WTC11 (cell line): ENCODE results near the gene PPP1CA. TPM values are rescaled to one million over a fixed set of nuclear protein-coding genes. Genes with fewer than 3 reads are reported as not detected.

Source experiments
- ATAC-seq: fragments of 200-7000 bp; cut with Tn5 transposase; 2 replicates; pipeline ENCODE4 v1.10.0; 2021; ENCODE audit warnings: mild to moderate bottlenecking, moderate library complexity
- CTCF ChIA-PET: fragments of 300-600 bp; sonication (Branson Sonifier 250); formaldehyde crosslinking; loops from one replicate; lab custom pipeline; 2021; ENCODE audit warnings: antibody characterized with exemption; lab: Charles Lee
- POLR2A ChIA-PET: fragments of 350-600 bp; sonication (Branson Sonifier 250); formaldehyde crosslinking; loops from one replicate; lab custom pipeline; 2021; ENCODE audit warnings: antibody characterized with exemption; lab: Charles Lee
- DNase-seq: peaks from one replicate; pipeline ENCODE4 v3.0.0; 2021; ENCODE audit warnings: low spot score
- H3K27ac Mint-ChIP-seq: 2 replicates; pipeline ENCODE4 v1.8.0; 2021; ENCODE audit warnings: mixed read lengths
- H3K27me3 Mint-ChIP-seq: 2 replicates; pipeline ENCODE4 v1.8.0; 2021; ENCODE audit warnings: low read depth, mild to moderate bottlenecking, moderate library complexity, mixed read lengths
- H3K36me3 Mint-ChIP-seq: 2 replicates; pipeline ENCODE4 v1.8.0; 2021; ENCODE audit warnings: mixed read lengths
- H3K4me1 Mint-ChIP-seq: 2 replicates; pipeline ENCODE4 v1.8.0; 2022; ENCODE audit warnings: mixed read lengths
- H3K4me3 Mint-ChIP-seq: 2 replicates; pipeline ENCODE4 v1.8.0; 2021; ENCODE audit warnings: mild to moderate bottlenecking, moderate library complexity, mixed read lengths
- H3K9me3 Mint-ChIP-seq: 2 replicates; pipeline ENCODE4 v1.8.0; 2021; ENCODE audit warnings: mixed read lengths
- ERG ChIP-seq: fragments of 250-450 bp; sonication (Bioruptor Pico); IDR thresholded peaks from 2 replicates; pipeline ENCODE4 v1.8.0; 2021; ENCODE audit warnings: mild to moderate bottlenecking
- ETV6 ChIP-seq: sonication (generic); formaldehyde crosslinking; IDR thresholded peaks from 2 replicates; pipeline ENCODE4 v1.8.1; 2022; ENCODE audit warnings: mild to moderate bottlenecking, missing genetic modification reagents
- FOXJ3 ChIP-seq: sonication (generic); formaldehyde crosslinking; IDR thresholded peaks from 2 replicates; pipeline ENCODE4 v1.9.0; 2021; ENCODE audit warnings: missing genetic modification reagents, mild to moderate bottlenecking, borderline replicate concordance
- FOXP1 ChIP-seq: sonication (generic); formaldehyde crosslinking; IDR thresholded peaks from 2 replicates; pipeline ENCODE4 v1.8.0; 2022; ENCODE audit warnings: missing genetic modification reagents, mild to moderate bottlenecking, moderate library complexity, borderline replicate concordance
- MLX ChIP-seq: sonication (generic); formaldehyde crosslinking; IDR thresholded peaks from 2 replicates; pipeline ENCODE4 v1.8.1; 2023; ENCODE audit warnings: mild to moderate bottlenecking, missing genetic modification reagents, moderate library complexity
- NR2C2 ChIP-seq: sonication (generic); formaldehyde crosslinking; IDR thresholded peaks from 2 replicates; pipeline ENCODE4 v1.8.0; 2022; ENCODE audit warnings: mild to moderate bottlenecking, missing genetic modification reagents
- PRDM15 ChIP-seq: sonication (generic); formaldehyde crosslinking; IDR thresholded peaks from 2 replicates; pipeline ENCODE4 v1.8.0; 2022; ENCODE audit warnings: missing genetic modification reagents
- SP1 ChIP-seq: sonication (generic); formaldehyde crosslinking; conservative IDR thresholded peaks from 2 replicates; pipeline ENCODE4 v1.8.1; 2022; ENCODE audit warnings: missing genetic modification reagents
- TEAD1 ChIP-seq: sonication (generic); formaldehyde crosslinking; IDR thresholded peaks from 2 replicates; pipeline ENCODE4 v1.8.0; 2022; ENCODE audit warnings: mild to moderate bottlenecking, missing genetic modification reagents
- USF1 ChIP-seq: sonication (generic); formaldehyde crosslinking; IDR thresholded peaks from 2 replicates; pipeline ENCODE4 v1.8.0; 2022; ENCODE audit warnings: mild to moderate bottlenecking, missing genetic modification reagents
- ZBTB21 ChIP-seq: sonication (generic); formaldehyde crosslinking; IDR thresholded peaks from 2 replicates; pipeline ENCODE4 v1.8.1; 2023; ENCODE audit warnings: mild to moderate bottlenecking, missing genetic modification reagents, borderline replicate concordance
- ZNF263 ChIP-seq: sonication (generic); formaldehyde crosslinking; IDR thresholded peaks from 2 replicates; pipeline ENCODE4 v1.8.1; 2022; ENCODE audit warnings: low read depth, mild to moderate bottlenecking, moderate library complexity, missing genetic modification reagents
- total RNA-seq: library from RNA; stranded (reverse); gene quantifications from 3 replicates; pipeline ENCODE4 v1.2.3, GENCODE V29; 2021

PPP1CA gene
- total RNA-seq, 1 experiment from 2014 or later: 220 TPM

- H3K9me3 Mint-ChIP-seq: no peaks in the 10 kb centered on the region
- ChIA-PET POLR2A (interaction anchor here (1.2 kb wide), 1 partner anchor 40 kb away, joined by 5 read pairs; the partner anchor contains the start of gene PPP1CA), CTCF (interaction anchor here (0.8 kb wide), 1 partner anchor 46 kb away, joined by 4 read pairs; no protein-coding TSS in a partner anchor)
- peaks cover 8% of the 10 kb centered on the region; the same call in 1 of the 2 replicates for H3K27me3 Mint-ChIP-seq
- ATAC-seq (no peak), DNase-seq (no peak)
- H3K4me1 Mint-ChIP-seq: peaks cover 13% of the 10 kb centered on the region
- peak overlapping the region; percentile 90 for H3K4me3 Mint-ChIP-seq
- TF ChIP-seq ERG (CRISPR knock-in tag): no peak
- no peak for TF ChIP-seq ZNF263 (CRISPR knock-in tag)
- TF ChIP-seq NR2C2 (CRISPR knock-in tag): no peak
- TF ChIP-seq PRDM15 (CRISPR knock-in tag): no peak
- no peak for TF ChIP-seq MLX (CRISPR knock-in tag)
- no peak for TF ChIP-seq FOXJ3 (CRISPR knock-in tag)
- no peak for TF ChIP-seq TEAD1 (CRISPR knock-in tag)
- TF ChIP-seq USF1 (CRISPR knock-in tag): no peak
- no peak for TF ChIP-seq ETV6
- no peak for TF ChIP-seq ZBTB21 (CRISPR knock-in tag)
- no peak overlapping the region; the same call in 1 of the 2 replicates for H3K27ac Mint-ChIP-seq
- no peaks in the 10 kb centered on the region for H3K36me3 Mint-ChIP-seq
These were observed 40.2 kb upstream of the PPP1CA start for GRCh38 chr11:67441731-67442351.

GRCh38 chr11:67441098-67441563, 39.5 kb upstream of the PPP1CA start:
- ATAC-seq (no peak), DNase-seq (no peak)
- H3K27me3 Mint-ChIP-seq: peaks cover 5% of the 10 kb centered on the region; the same call in 1 of the 2 replicates
- POLR2A ChIA-PET: interaction anchor here (0.6 to 1.2 kb wide), 2 partner anchors 19 to 40 kb away, joined by 4 to 5 read pairs; partner anchors contain the start of gene PPP1CA
- no peaks in the 10 kb centered on the region for H3K9me3 Mint-ChIP-seq
- no peak overlapping the region for H3K4me3 Mint-ChIP-seq
- TF ChIP-seq SP1 (CRISPR knock-in tag) (no peak), FOXP1 (CRISPR knock-in tag) (0 out of 2 replicates have a peak, but pooled peaks have one; percentile 39)
- TF ChIP-seq, all 79 proteins: peak for 1
- CTCF ChIA-PET: interaction anchor here (0.6 to 0.8 kb wide), 2 partner anchors 20 to 45 kb away, joined by 3 to 4 read pairs; no protein-coding TSS in a partner anchor
- Mint-ChIP-seq H3K4me1 (peaks cover 17% of the 10 kb centered on the region), H3K27ac (no peak overlapping the region), H3K36me3 (no peaks in the 10 kb centered on the region)
